Measurements from ENCODE around the gene MED15. TPM values are rescaled to one million over a fixed set of nuclear protein-coding genes. Genes with fewer than 3 reads are reported as not detected.

MED15 gene
- total and polyA plus RNA-seq, 2 experiments from 2014 or later = 29.2 to 43.5 TPM

Small RNAs within 50 kb of the gene (small RNA-seq; reads per million reads assigned to genes)
- not detected for gene IGLL4P (ENCODE audit: low replicate concordance)
- gene RF00019 (ENCODE audit: low replicate concordance) = not detected
- gene RN7SL812P (ENCODE audit: low replicate concordance) = not detected
- not detected for gene RNY1P9 (ENCODE audit: low replicate concordance)

Other genes with a start within 250 kb of the MED15 start
- 33.4 and 38.4 TPM in 2 replicates for gene RTN4R, start 239.3 kb upstream of the MED15 start, total RNA-seq (2014; rRNA removed; shearing (Covaris generic))
- gene RTN4R, start 239.3 kb upstream of the MED15 start, polyA plus RNA-seq (2016; fragmentation: Nextera tagmentation; extraction: Ambion mirVana) = 10.6 and 12.9 TPM in 2 replicates
- gene DGCR6L, start 187.6 kb upstream of the MED15 start, total RNA-seq (2014; rRNA removed; shearing (Covaris generic)) = 66.3 and 72.1 TPM in 2 replicates
- gene DGCR6L, start 187.6 kb upstream of the MED15 start, polyA plus RNA-seq (2016; fragmentation: Nextera tagmentation; extraction: Ambion mirVana) = 82.4 and 85.9 TPM in 2 replicates
- 78.2 and 94.0 TPM in 2 replicates for gene ZNF74, start 113.5 kb upstream of the MED15 start, total RNA-seq (2014; rRNA removed; shearing (Covaris generic))
- 16.1 and 17.0 TPM in 2 replicates for gene ZNF74, start 113.5 kb upstream of the MED15 start, polyA plus RNA-seq (2016; fragmentation: Nextera tagmentation; extraction: Ambion mirVana)
- 16.6 and 17.0 TPM in 2 replicates for gene SCARF2, start 69.8 kb upstream of the MED15 start, total RNA-seq (2014; rRNA removed; shearing (Covaris generic))
- gene SCARF2, start 69.8 kb upstream of the MED15 start, polyA plus RNA-seq (2016; fragmentation: Nextera tagmentation; extraction: Ambion mirVana) = 1.8 and 2.2 TPM in 2 replicates
- gene KLHL22, start 11.8 kb upstream of the MED15 start, total RNA-seq (2014; rRNA removed; shearing (Covaris generic)) = 12.1 and 16.0 TPM in 2 replicates
- gene KLHL22, start 11.8 kb upstream of the MED15 start, polyA plus RNA-seq (2016; fragmentation: Nextera tagmentation; extraction: Ambion mirVana) = 2.4 and 2.8 TPM in 2 replicates